HG03558 (cell line): ENCODE data around the gene MVD.

Experiments used
- ATAC-seq: cut with Tn5 transposase; IDR thresholded peaks from one replicate; pipeline ENCODE4 v1.9.1; 2021; ENCODE audit warnings: moderate number of reproducible peaks; ENCODE audit not compliant: unreplicated experiment; ENCODE audit errors: extremely low read depth

The MVD gene, protein sequence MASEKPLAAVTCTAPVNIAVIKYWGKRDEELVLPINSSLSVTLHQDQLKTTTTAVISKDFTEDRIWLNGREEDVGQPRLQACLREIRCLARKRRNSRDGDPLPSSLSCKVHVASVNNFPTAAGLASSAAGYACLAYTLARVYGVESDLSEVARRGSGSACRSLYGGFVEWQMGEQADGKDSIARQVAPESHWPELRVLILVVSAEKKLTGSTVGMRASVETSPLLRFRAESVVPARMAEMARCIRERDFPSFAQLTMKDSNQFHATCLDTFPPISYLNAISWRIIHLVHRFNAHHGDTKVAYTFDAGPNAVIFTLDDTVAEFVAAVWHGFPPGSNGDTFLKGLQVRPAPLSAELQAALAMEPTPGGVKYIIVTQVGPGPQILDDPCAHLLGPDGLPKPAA

GRCh38 chr16:88662843-88663606 is at the start of gene MVD:
Gene MVD, minus strand, starts transcription at chr16:88663091. Its CDS starts 11 bp downstream, at chr16:88663080.
- ATAC-seq, result peak; percentile 90

DNA sequence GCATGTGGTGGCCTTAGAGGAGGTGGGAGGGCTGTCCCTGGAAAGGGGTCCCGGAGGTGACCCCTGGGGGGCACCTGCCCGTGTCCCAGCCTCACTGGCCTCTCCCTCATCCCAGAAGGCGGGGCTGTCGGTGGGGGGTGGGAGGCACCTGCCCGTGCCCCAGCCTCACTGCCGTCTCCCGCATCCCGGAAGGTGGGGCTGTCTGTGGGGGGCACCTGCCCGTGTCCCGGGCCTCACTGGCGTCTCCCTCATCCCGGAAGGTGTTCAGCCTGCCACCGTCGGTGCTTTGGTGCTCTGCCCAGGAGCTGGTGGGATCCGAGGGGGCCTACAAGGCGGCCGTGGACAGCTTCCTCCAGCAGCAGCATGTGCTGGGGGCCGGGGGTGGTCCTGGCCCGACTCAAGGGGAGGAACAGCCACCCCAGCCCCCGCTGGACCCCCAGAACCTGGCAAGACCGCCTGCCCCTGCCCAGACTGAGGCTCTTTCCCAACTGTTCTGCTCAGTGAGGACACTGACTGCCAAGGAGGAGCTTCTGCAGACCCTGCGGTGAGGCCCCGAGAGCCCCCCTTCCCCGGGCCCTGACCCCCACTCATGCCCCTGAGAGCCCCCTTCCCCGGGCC is 49.6 kb upstream of the MVD start:
- ATAC-seq, result no peak

GRCh38 chr16:88711750-88712340 is 49.0 kb upstream of the MVD start:
- ATAC-seq, result no peak

DNA sequence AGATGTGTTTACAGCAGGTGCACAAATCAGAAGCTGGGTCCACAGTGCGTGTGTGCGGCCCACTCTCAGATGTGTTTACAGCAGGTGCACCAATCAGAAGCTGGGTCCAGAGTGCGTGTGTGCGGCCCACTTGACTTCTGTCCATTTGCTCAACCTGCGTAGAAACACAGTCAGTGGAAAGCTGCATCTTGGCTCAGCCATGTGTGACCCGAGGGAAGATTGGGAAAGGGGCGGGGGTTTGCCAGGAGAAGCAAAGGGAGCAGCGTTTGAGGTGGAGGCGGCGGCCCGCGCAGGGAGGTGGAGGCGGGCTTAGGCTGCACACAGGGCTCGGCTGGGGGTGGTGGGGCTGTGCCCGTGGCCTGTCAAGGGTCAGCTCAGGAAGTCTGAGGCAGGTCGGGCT is 47.7 kb upstream of the MVD start:
- no peak for ATAC-seq

DNA sequence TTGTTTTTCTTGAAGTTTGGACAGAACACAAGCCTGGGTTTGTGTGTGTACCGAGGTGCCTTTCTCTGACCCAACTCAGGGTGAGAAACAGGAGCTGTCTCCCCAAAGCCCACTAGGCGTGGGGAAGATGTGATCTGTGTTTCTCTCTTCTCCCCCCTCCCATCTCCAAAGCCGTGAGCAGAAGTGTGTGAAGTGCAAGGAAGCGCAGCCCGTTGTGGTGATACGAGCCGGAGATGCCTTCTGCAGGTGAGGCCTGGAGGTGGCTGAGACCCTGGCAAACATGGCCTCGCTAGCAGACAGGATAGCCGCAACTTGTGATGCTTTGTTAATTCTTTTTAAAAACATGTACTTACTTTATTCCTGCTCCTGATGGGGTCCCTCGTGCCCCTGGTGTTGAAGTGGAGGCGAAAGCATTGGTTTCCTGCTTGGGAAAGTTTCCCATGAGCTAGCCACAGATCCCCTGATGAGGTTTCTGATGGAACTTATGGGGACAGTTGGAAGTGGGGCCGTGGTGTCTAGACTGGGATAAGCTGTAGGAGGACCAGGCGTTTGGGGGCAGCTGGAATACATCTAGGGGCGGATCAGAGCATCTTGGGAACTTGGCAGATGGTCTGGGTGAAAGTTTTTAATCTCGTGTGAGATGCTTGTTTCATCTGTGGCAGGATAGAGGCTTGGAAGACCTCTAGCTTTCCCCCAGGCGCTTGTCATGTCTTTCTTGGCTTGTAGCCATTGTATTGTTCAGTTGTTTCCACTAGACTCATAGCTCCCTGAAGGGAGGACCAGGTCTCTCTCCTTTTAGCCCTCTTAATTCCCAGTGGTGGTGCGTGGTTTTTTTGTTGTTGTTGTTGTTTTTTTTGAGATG is 44.3 kb upstream of the MVD start:
- no peak for ATAC-seq

DNA sequence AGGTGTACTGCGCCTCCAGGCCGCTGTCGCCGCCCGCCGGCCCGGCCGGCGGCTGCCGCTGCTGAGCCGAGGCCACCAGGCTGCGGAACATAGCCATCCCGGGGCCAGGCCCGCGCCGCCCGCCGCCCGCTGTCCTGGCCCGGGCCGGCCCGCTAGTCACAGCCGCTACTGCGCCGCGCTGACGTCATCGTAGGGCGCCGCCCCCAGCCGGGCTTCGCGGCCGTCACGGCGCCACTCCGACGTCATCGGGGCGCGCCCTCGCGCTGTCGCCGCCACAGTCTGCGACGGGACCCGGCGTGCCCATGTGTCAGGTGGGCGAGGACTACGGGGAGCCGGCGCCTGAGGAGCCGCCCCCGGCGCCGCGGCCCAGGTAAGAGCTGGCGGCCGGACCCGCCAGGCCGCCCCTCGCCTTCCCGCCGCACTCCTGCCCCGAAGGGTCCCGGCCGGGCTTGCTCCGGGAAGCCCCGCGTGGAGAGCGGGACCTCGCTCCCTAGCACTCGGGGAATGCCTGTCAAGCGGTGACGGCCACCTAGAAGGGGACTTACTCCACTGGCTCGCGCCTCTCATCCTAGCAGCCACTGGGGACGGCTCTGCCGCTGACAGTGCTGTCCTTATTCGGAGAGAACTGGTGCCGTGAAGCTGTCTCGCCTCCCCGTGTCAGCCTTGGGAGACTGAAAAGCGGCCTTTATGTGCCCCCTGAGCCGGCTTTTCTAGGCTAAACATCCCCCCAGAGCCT is 43.5 kb upstream of the MVD start, which contains the start of the genes CTU2 and RNF166:
CTU2 (plus strand) TSS at position 275 of the 736 bp plus-strand sequence; CDS start at position 303, 28 bp downstream.
RNF166 (minus strand) TSS at position 180 of the 736 bp plus-strand sequence; CDS start at position 97, 83 bp downstream.
- ATAC-seq, result peak; percentile 48

GRCh38 chr16:88705801-88706228 is 42.9 kb upstream of the MVD start:
- peak; percentile 5 for ATAC-seq

DNA sequence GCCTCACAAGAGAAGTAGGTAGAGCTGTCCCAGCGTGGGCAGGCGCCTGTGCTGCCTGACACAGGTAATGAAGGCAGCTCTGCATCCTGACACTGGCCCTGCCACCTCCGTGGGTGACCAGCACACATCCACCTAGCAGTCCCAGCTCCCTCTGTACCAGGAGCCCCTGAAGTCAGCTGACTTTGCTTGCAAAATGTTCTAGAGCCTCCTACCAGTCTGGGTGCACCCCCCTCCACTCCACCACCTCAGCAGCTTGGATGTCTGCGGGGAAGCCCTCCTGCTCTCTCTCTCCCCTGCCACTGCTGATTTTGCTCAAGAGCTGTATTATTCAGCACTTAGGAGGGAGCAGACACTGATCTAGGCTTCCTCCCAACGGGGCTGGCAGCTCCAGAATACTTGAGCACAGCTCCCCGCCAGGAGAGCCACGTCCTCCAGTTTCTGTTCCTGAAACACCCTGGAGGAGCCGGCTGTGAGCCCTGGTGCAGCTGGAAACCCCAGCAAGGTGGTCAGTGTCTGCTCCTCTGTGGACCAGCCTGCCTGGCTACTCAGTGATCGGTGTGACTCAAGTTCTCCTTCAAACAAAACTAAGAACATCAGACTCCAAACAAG is 42.3 kb upstream of the MVD start:
- ATAC-seq, result no peak

- no peak for ATAC-seq
These were observed 40.8 kb upstream of the MVD start for GRCh38 chr16:88703486-88704309.

DNA sequence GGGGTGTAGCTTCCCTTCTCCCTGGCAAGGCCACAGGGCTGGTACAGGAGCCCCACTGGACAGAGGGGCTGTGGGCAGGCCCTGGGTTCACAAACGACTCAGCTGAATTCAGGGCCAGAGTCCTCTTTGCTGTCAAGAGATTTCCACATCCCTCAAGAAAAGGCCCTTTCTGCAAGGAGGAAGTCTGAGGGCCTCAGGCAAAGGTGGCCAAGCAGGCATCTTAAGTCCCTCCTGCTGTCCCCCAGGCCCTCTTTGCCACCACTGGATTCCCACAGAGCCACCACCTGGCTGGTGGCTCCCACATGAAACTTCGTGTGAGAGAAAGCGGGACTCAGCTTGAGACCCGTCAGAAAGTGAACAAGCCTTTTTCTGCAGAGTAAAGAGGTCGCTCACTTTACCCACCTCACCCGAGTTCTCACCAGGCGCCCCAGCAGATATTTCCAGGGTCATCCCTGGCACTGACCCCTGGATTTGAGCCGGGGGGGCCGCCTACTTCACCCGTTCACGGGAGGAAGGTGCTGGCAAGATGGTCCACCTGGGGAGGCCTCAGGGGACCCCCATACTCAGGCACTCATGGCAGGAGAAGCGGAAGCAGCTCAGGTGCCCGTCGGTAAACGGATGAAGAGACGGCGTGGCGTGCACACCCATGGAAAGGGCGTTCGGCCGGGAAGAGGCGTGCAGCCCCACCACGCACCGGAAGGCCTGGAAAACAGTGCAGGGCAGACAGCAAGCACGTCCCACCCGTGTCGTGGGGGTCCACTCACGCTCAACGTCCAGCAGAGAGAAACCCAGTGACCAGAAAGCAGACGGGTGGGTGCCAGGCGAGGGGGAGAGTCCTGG is 39.7 kb upstream of the MVD start:
- no peak for ATAC-seq

- ATAC-seq, result no peak
These were observed 38.9 kb upstream of the MVD start for GRCh38 chr16:88701581-88702370.

DNA sequence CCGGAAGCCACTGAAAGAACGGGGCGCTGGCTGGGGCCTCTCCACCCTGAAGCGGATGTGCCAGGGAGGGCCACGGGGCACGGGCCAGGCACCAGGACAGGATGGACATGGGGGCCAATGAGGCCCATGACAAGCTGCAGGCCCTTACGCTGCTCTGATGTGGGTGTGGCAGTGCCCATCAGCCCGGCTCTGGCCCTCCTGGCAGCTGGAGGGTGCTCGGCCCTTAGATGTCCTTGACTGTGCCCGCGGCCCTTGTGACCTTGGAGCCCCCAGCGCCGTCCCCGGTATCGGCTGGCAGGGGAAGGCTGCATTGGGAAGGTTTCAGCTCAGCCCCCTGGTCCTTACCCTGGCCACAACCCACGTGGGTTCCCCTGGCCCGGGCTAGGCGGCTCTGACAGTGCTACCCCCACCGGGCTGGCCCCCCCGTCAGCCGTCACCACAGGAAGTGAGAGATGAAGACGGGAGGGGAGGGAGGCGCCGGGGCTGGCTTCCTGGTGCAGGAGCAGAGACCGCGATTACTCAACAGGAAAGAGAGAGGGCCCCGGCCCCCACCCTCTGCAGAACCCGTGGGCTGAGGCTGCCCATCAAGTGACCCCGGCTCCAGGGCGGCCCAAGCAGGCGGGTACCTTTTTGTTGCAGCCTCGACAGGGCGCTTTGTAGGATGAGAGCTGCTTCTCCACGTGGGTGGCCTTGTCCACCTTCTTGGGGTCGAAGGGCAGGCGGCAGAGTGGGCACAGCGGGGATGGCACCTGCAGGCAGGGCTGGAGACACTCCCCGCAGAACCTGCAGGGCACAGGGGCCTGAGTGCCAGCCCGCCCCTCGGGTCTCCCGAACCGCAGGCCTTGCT is 38.0 kb upstream of the MVD start:
- ATAC-seq, result no peak

- ATAC-seq, result no peak
These were observed 37.4 kb upstream of the MVD start for GRCh38 chr16:88700322-88700635.

- ATAC-seq, result no peak
These were observed 36.3 kb upstream of the MVD start for GRCh38 chr16:88699180-88699579.

GRCh38 chr16:88698646-88699045 is 35.8 kb upstream of the MVD start:
- no peak for ATAC-seq
